HepG2 (cell line): ENCODE measurements around the gene PFN4. TPM values are rescaled to one million over a fixed set of nuclear protein-coding genes. Genes with fewer than 3 reads are reported as not detected.

Experiments used
- ATAC-seq: fragments of 200-7000 bp; cut with Tn5 transposase; 3 replicates; pipeline ENCODE4 v1.9.1; 2020; ENCODE audit warnings: mild to moderate bottlenecking, moderate library complexity
- BruUV-seq: library from RNA; stranded (reverse); fragments of 400-500 nt; replicated peaks from 2 replicates; lab custom pipeline; 2021; lab: Mats Ljungman, UMichigan
- CTCF ChIA-PET: fragments of 300-600 bp; formaldehyde crosslinking; extraction: SDS; loops from one replicate; lab custom pipeline; 2021; ENCODE audit warnings: low total read pairs, inconsistent platforms, low intra/inter-chr PET ratio; lab: Yijun Ruan, JAX
- POLR2A ChIA-PET: fragments of 350-600 bp; sonication (Branson Sonifier 250); formaldehyde crosslinking; loops from one replicate; lab custom pipeline; 2020; ENCODE audit warnings: antibody characterized with exemption, inconsistent platforms; lab: Yijun Ruan, JAX
- DNase-seq: peaks from one replicate; pipeline ENCODE4 v3.0.0-alpha.2; 2015; ENCODE audit warnings: low spot score
- FAIRE-seq: peaks from 3 replicates; lab custom pipeline; 2011; peaks lifted over from hg19 to GRCh38; lab: Jason Lieb, UNC
- H2AFZ ChIP-seq: one replicate; pipeline ENCODE4 v1.6.1; 2011; ENCODE audit warnings: low read length, inconsistent platforms
- H3K27ac ChIP-seq: fragments of 300-600 bp; 3 replicates; pipeline ENCODE4 v1.8.0; 2011; ENCODE audit warnings: mixed run types, mild to moderate bottlenecking, mixed read lengths, low read length, inconsistent platforms; ENCODE audit not compliant: insufficient read depth; ENCODE audit errors: extremely low read length
- H3K27me3 ChIP-seq, 2 experiments: fragments of 200-600 bp in 1 of 2; 2 replicates in 1 of 2; 3 replicates in 1 of 2; pipeline versions ENCODE4 v1.6.0 to v1.8.0; 2011; ENCODE audit warnings: low read length in 2 of 2, mild to moderate bottlenecking in 2 of 2, moderate library complexity in 2 of 2, inconsistent platforms in 1 of 2; ENCODE audit not compliant: insufficient read depth in 2 of 2, control insufficient read depth in 1 of 2
- H3K36me3 ChIP-seq, 2 experiments: fragments of 200-600 bp in 1 of 2; replicated peaks in 1 of 2; 2 replicates in 1 of 2; 3 replicates in 1 of 2; pipeline versions ENCODE4 v1.5.1 to v1.8.0; 2011; ENCODE audit warnings: low read length in 2 of 2, inconsistent platforms in 1 of 2; ENCODE audit not compliant: insufficient read depth in 2 of 2, control insufficient read depth in 1 of 2
- H3K4me1 ChIP-seq: 2 replicates; pipeline ENCODE4 v1.5.1; 2012; ENCODE audit warnings: low read length, inconsistent platforms; ENCODE audit not compliant: insufficient read depth
- H3K4me2 ChIP-seq: 2 replicates; pipeline ENCODE4 v1.6.0; 2011; ENCODE audit warnings: low read depth, low read length, inconsistent platforms
- H3K4me3 ChIP-seq, 3 experiments: fragments of 200-600 bp in 1 of 3; sonication (generic), shearing (Covaris generic) in 1 of 3; replicated peaks in 1 of 3; 2 replicates each; pipeline ENCODE4 v1.5.1; 2011 to 2016; ENCODE audit warnings: low read length in 3 of 3, inconsistent platforms in 2 of 3, low read depth in 2 of 3, mild to moderate bottlenecking in 2 of 3, control low read depth in 1 of 3, mixed read lengths in 1 of 3; ENCODE audit not compliant: insufficient read depth in 1 of 3
- H3K79me2 ChIP-seq: one replicate; pipeline ENCODE4 v1.6.1; 2011; ENCODE audit warnings: low read length, inconsistent platforms; ENCODE audit not compliant: insufficient read depth
- H3K9ac ChIP-seq: 2 replicates; pipeline ENCODE4 v1.6.0; 2011; ENCODE audit warnings: mild to moderate bottlenecking, low read depth, low read length, inconsistent platforms; ENCODE audit not compliant: insufficient read depth
- H3K9me3 ChIP-seq: 2 replicates; pipeline ENCODE4 v1.5.1; 2012; ENCODE audit warnings: mild to moderate bottlenecking, low read length
- H4K20me1 ChIP-seq: 2 replicates; pipeline ENCODE4 v1.6.0; 2011; ENCODE audit warnings: inconsistent platforms, mild to moderate bottlenecking, low read length, moderate library complexity; ENCODE audit not compliant: insufficient read depth
- ARNT2 ChIP-seq: sonication (generic); formaldehyde crosslinking; IDR thresholded peaks from 2 replicates; pipeline ENCODE4 v1.8.0; 2022; ENCODE audit warnings: mild to moderate bottlenecking, low read depth, missing genetic modification reagents, moderate library complexity
- BATF2 ChIP-seq: sonication (generic); formaldehyde crosslinking; IDR thresholded peaks from 2 replicates; pipeline ENCODE4 v1.8.0; 2022; ENCODE audit warnings: mild to moderate bottlenecking, missing genetic modification reagents, moderate library complexity
- CBFB ChIP-seq: sonication (generic); formaldehyde crosslinking; IDR thresholded peaks from 2 replicates; pipeline ENCODE4 v1.4.0; 2020; ENCODE audit warnings: missing genetic modification reagents
- CEBPB ChIP-seq: IDR thresholded peaks from 2 replicates; pipeline ENCODE4 v1.6.1; 2011; ENCODE audit warnings: low read depth, low read length, improper control_type of control experiment, borderline replicate concordance
- E2F5 ChIP-seq: sonication (generic); formaldehyde crosslinking; conservative IDR thresholded peaks from 2 replicates; pipeline ENCODE4 v1.4.0; 2020; ENCODE audit warnings: missing genetic modification reagents
- ETV5 ChIP-seq: IDR thresholded peaks from 2 replicates; pipeline ENCODE4 v1.6.1; 2018; ENCODE audit warnings: missing biosample characterization, missing genetic modification reagents, inconsistent platforms, borderline replicate concordance
- FOXK1 ChIP-seq: sonication (generic); formaldehyde crosslinking; IDR thresholded peaks from 2 replicates; pipeline ENCODE4 v1.4.0; 2020; ENCODE audit warnings: low read depth, missing genetic modification reagents, borderline replicate concordance
- HNRNPLL ChIP-seq: fragments of 200-400 bp; formaldehyde crosslinking; IDR thresholded peaks from 2 replicates; pipeline ENCODE4 v1.6.1; 2017; ENCODE audit warnings: mild to moderate bottlenecking, low read depth, low read length; ENCODE audit not compliant: poor library complexity, severe bottlenecking
- KDM5B ChIP-seq: sonication (generic); formaldehyde crosslinking; IDR thresholded peaks from 2 replicates; pipeline ENCODE4 v1.4.0; 2020; ENCODE audit warnings: missing genetic modification reagents, mild to moderate bottlenecking, borderline replicate concordance
- MTF1 ChIP-seq: sonication (generic); formaldehyde crosslinking; IDR thresholded peaks from 2 replicates; pipeline ENCODE4 v1.5.0; 2020; ENCODE audit warnings: missing genetic modification reagents
- NFKB2 ChIP-seq: sonication (generic); formaldehyde crosslinking; IDR thresholded peaks from 2 replicates; pipeline ENCODE4 v1.4.0; 2020; ENCODE audit warnings: missing genetic modification reagents, borderline replicate concordance
- PHF5A ChIP-seq: IDR thresholded peaks from one replicate; pipeline ENCODE4 v1.6.1; 2018; ENCODE audit warnings: low read depth, missing genetic modification reagents; ENCODE audit not compliant: unreplicated experiment
- SIN3B ChIP-seq: fragments of 150-350 bp; IDR thresholded peaks from 2 replicates; pipeline ENCODE4 v1.6.1; 2014; ENCODE audit warnings: low read length
- ZFP62 ChIP-seq: sonication (generic); formaldehyde crosslinking; IDR thresholded peaks from 2 replicates; pipeline ENCODE4 v1.4.0; 2020; ENCODE audit warnings: missing genetic modification reagents
- ZNF24 ChIP-seq: fragments of 450-650 bp; IDR thresholded peaks from 2 replicates; pipeline ENCODE4 v1.6.1; 2017; ENCODE audit warnings: antibody characterized with exemption, mild to moderate bottlenecking
- ZNF280B ChIP-seq: sonication (generic); formaldehyde crosslinking; IDR thresholded peaks from 2 replicates; pipeline ENCODE4 v1.5.0; 2020; ENCODE audit warnings: missing genetic modification reagents, mild to moderate bottlenecking, borderline replicate concordance
- ZNF441 ChIP-seq: sonication (generic); formaldehyde crosslinking; IDR thresholded peaks from 2 replicates; pipeline ENCODE4 v1.7.0; 2021; ENCODE audit warnings: missing genetic modification reagents, borderline replicate concordance
- ZNF468 ChIP-seq: sonication (generic); formaldehyde crosslinking; IDR thresholded peaks from 2 replicates; pipeline ENCODE4 v1.8.0; 2022; ENCODE audit warnings: mild to moderate bottlenecking, moderate library complexity, missing genetic modification reagents
- ZNF567 ChIP-seq: sonication (generic); formaldehyde crosslinking; IDR thresholded peaks from 2 replicates; pipeline ENCODE4 v1.8.1; 2023; ENCODE audit warnings: mild to moderate bottlenecking, missing genetic modification reagents, borderline replicate concordance
- ZNF792 ChIP-seq: IDR thresholded peaks from 2 replicates; pipeline ENCODE4 v1.6.1; 2016
- ZNF850 ChIP-seq: sonication (generic); formaldehyde crosslinking; conservative IDR thresholded peaks from 2 replicates; pipeline ENCODE4 v1.9.0; 2021; ENCODE audit warnings: mild to moderate bottlenecking, missing genetic modification reagents
- WGBS: methylation state at CpG from one replicate; pipeline ENCODE4 v1.1.6; 2017; ENCODE audit warnings: low lambda C conversion rate; 5-methylcytosine and 5-hydroxymethylcytosine counted together
- in situ Hi-C: cut with HindIII; loops from 2 replicates; pipeline ENCODE4 v1.10.0; 2017; ENCODE audit warnings: low pct_unique_long_range_greater_than_20kb; ENCODE audit not compliant: extremely low pct_ligation_motif_present
- intact Hi-C: fragments of 100-400 bp; cut with micrococcal nuclease; formaldehyde crosslinking; loops from one replicate; pipeline ENCODE4 v1.10.0; 2022; ENCODE audit not compliant: unreplicated experiment
- polyA plus RNA-seq, 8 experiments: library from polyadenylated mRNA; depleted of rRNA in 3 of 8; stranded (reverse) in 7 of 8; unstranded in 1 of 8; fragments of >200 nt; fragmentation: Illumina TruSeq in 4 of 8; extraction: Trizol in 4 of 8; gene quantifications; 2 replicates each; pipeline versions ENCODE4 v1.2.1 to v1.2.3, GENCODE V29; 2011 to 2016; ENCODE audit warnings: low read depth in 4 of 8, missing spikeins in 1 of 8, mixed read lengths in 1 of 8; ENCODE audit not compliant: insufficient read depth in 1 of 8
- total RNA-seq, 5 experiments: library from RNA; depleted of rRNA; stranded (reverse); fragments of >200 nt; fragmentation: Illumina TruSeq; extraction: Trizol; gene quantifications; 2 replicates each; pipeline ENCODE4 v1.2.3, GENCODE V29; 2016; ENCODE audit warnings: low read depth in 1 of 5

Gene PFN4
- total and polyA plus RNA-seq, 2 of the 13 experiments (the other 11 are each of a cell fraction or from before 2014, with no cell fraction given), result 0.12 to 0.20 TPM

DNA sequence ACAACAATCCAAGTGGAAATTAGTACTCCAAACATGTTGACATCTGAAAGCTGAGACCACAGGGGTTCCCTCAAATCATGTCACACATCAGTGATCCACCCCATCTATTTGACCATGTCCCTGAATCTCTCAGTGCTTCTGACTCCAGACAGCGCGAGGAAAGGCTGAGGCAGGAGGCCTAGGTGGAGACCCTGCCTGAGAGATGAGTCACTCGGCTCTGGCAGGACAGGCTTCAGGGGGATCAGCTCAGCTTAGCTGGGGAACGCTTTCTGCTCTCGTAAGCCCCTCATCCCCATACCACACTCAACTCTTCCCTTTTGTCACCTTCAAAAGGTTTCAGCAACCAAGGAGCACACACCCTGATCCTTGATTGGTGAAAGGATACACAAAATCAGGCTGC is 45.9 kb upstream of the PFN4 start (continued):
- TF ChIP-seq ZNF24 (no peak), CBFB (CRISPR knock-in tag) (no peak), ZNF792 (CRISPR knock-in tag) (no peak)

DNA sequence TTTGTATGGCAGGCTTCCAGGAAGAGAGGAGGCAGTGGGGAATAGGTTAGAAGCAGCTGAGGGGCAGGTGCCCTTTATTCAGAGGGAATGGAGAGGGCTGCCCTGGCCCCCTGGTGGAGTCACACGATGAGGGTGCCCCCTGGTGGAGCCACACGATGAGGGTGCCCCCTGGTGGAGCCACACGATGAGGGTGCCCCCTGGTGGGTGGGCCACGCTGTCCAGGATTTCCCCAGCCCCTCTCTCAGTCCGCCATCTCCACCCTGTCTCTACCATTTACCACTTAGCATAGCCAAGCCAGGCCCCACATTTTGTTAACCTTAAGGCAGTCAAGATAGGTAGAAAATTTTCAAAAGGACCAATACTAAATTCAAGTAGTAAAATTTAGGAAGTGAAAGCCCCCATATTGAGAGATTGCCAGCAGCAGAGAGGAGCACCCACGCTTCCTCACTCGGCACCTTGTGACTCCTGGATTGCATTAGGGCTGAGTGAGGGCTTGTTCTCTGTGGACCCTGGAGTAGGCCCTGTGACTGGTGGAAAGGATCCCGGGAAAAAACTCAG is 41.4 kb upstream of the PFN4 start:
- peak; percentile 87 for FAIRE-seq
- Histone ChIP-seq H3K4me3 (no peak overlapping the region), H3K4me1 (no peaks in the 10 kb centered on the region), H3K79me2 (no peaks in the 10 kb centered on the region), H3K27ac (no peak overlapping the region), H3K4me2 (peak overlapping the region; percentile 22; the same call in 1 of the 2 replicates), H4K20me1 (no peaks in the 10 kb centered on the region), H2AFZ (no peak overlapping the region), H3K27me3 (peaks cover 2 to 21% of the 10 kb centered on the region in 2 experiments; a peak in 3 of 5 replicates), H3K9ac (no peak overlapping the region), H3K9me3 (no peaks in the 10 kb centered on the region), H3K36me3 (no peaks in the 10 kb centered on the region)
- CTCF ChIA-PET, result interaction anchor here (0.7 to 4.9 kb wide), 12 partner anchors 9 to 339 kb away, joined by 3 to 71 read pairs (median 8); partner anchors contain the start of genes ATAD2B, FAM228B, SF3B6 and TP53I3
- WGBS, result 44% methylated on average over 4 of the region's 8 CpGs
- intact Hi-C loops, result loop anchor here (1.0 to 2.0 kb wide), 4 partner anchors 80 to 340 kb away; partner anchors contain the start of genes ATAD2B and TP53I3
- POLR2A ChIA-PET, result interaction anchor here (2.1 kb wide), 1 partner anchor 80 kb away, joined by 11 read pairs; the partner anchor contains the start of gene TP53I3
- in situ Hi-C loops, result loop anchor here (10.0 kb wide), 3 partner anchors 80 to 340 kb away; partner anchors contain the start of gene TP53I3
- ATAC-seq, result peak; percentile 98
- DNase-seq, result peak; percentile 41
- no TSS peak for BruUV-seq
- TF ChIP-seq BATF2 (CRISPR knock-in tag), result no peak
- no peak for TF ChIP-seq ZFP62 (CRISPR knock-in tag)
- TF ChIP-seq NFKB2 (CRISPR knock-in tag), result peak; percentile 39; the same call in 1 of the 2 replicates
- no peak for TF ChIP-seq SIN3B
- no peak for TF ChIP-seq ETV5 (CRISPR knock-in tag)
- no peak for TF ChIP-seq HNRNPLL
- TF ChIP-seq ARNT2 (CRISPR knock-in tag), result peak; percentile 57; the same call in 1 of the 2 replicates
- no peak for TF ChIP-seq ZNF280B (CRISPR knock-in tag)
- no peak for TF ChIP-seq CEBPB
- TF ChIP-seq ZNF567, result 0 out of 2 replicates have a peak, but pooled peaks have one; percentile 58
- no peak for TF ChIP-seq E2F5 (CRISPR knock-in tag)
- no peak for TF ChIP-seq ZNF850 (CRISPR knock-in tag)
- TF ChIP-seq ZNF468 (CRISPR knock-in tag), result no peak
- TF ChIP-seq KDM5B (CRISPR knock-in tag), result 0 out of 2 replicates have a peak, but pooled peaks have one; percentile 31
- TF ChIP-seq FOXK1, result no peak
- TF ChIP-seq PHF5A (CRISPR knock-in tag), result no peak
- no peak for TF ChIP-seq ZNF441
- TF ChIP-seq MTF1 (CRISPR knock-in tag), result no peak
